Measurements from ENCODE around the gene KIAA0232. TPM values are rescaled to one million over a fixed set of nuclear protein-coding genes. Genes with fewer than 3 reads are reported as not detected.

Gene KIAA0232
- polyA plus RNA-seq, 1 donor from 2014 or later = 57.6 TPM

- Histone ChIP-seq H3K27me3 (ENCODE audit: insufficient read depth, low read depth, low read length) (no peaks in the 10 kb centered on the region), H4K20me1 (ENCODE audit: insufficient read depth) (no peaks in the 10 kb centered on the region), H3K9me2 (ENCODE audit: insufficient read depth, low read length) (no peaks in the 10 kb centered on the region), H3K4me2 (ENCODE audit: low read length) (no peak overlapping the region), H3K9ac (ENCODE audit: low read length) (no peak overlapping the region), H2AFZ (ENCODE audit: low read depth, low read length) (no peak overlapping the region), H3K9me3 (ENCODE audit: low read length) (no peaks in the 10 kb centered on the region), H3K27ac (ENCODE audit: low read length) (no peak overlapping the region), H3F3A (ENCODE audit: insufficient read depth, low read length, poor library complexity, severe bottlenecking) (no peaks in the 10 kb centered on the region), H3K4me3 (ENCODE audit: low read length) (no peak overlapping the region), H3K79me2 (replicated peaks; ENCODE audit: insufficient read depth, low read length) (no peaks in the 10 kb centered on the region), H3K36me3 (ENCODE audit: insufficient read depth, low read length) (peaks cover 17% of the 10 kb centered on the region)
- TF ChIP-seq MXI1 (conservative IDR thresholded peaks at IDR 0.05; ENCODE audit: poor library complexity, severe bottlenecking) = no peak
- no peak for TF ChIP-seq POLR2AphosphoS5 (IDR thresholded peaks at IDR 0.05)
- TF ChIP-seq EZH2 (IDR thresholded peaks at IDR 0.05; ENCODE audit: borderline replicate concordance, insufficient read depth, low read length, poor library complexity, severe bottlenecking) = no peak
- no peak for TF ChIP-seq CTCF (IDR thresholded peaks at IDR 0.05; ENCODE audit: poor library complexity, severe bottlenecking)
- no peak for TF ChIP-seq EP300 (conservative IDR thresholded peaks at IDR 0.05; ENCODE audit: poor library complexity, severe bottlenecking)
- TF ChIP-seq TAF1 (IDR thresholded peaks at IDR 0.05; ENCODE audit: low read depth) = no peak
- TF ChIP-seq RAD21 (conservative IDR thresholded peaks at IDR 0.05) = no peak
- no peak for TF ChIP-seq SMC3 (conservative IDR thresholded peaks at IDR 0.05; ENCODE audit: poor library complexity)
- no peak for TF ChIP-seq REST (IDR thresholded peaks at IDR 0.05; ENCODE audit: borderline replicate concordance)
Measured at GRCh38 chr4:6858997-6859396, 76.5 kb downstream of the KIAA0232 start.

- Histone ChIP-seq H3K27me3 (ENCODE audit: insufficient read depth, low read depth, low read length) (no peaks in the 10 kb centered on the region), H4K20me1 (ENCODE audit: insufficient read depth) (no peaks in the 10 kb centered on the region), H3K9me3 (ENCODE audit: low read length) (no peaks in the 10 kb centered on the region), H3K4me3 (ENCODE audit: low read length) (no peak overlapping the region), H3K27ac (ENCODE audit: low read length) (no peak overlapping the region), H3K4me2 (ENCODE audit: low read length) (no peak overlapping the region), H3K36me3 (ENCODE audit: insufficient read depth, low read length) (peaks cover 17% of the 10 kb centered on the region), H3F3A (ENCODE audit: insufficient read depth, low read length, poor library complexity, severe bottlenecking) (no peaks in the 10 kb centered on the region), H3K79me2 (replicated peaks; ENCODE audit: insufficient read depth, low read length) (no peaks in the 10 kb centered on the region), H3K9me2 (ENCODE audit: insufficient read depth, low read length) (no peaks in the 10 kb centered on the region), H2AFZ (ENCODE audit: low read depth, low read length) (no peak overlapping the region), H3K9ac (ENCODE audit: low read length) (no peak overlapping the region)
- TF ChIP-seq POLR2AphosphoS5 (IDR thresholded peaks at IDR 0.05) (no peak), SMC3 (conservative IDR thresholded peaks at IDR 0.05; ENCODE audit: poor library complexity) (no peak), EP300 (conservative IDR thresholded peaks at IDR 0.05; ENCODE audit: poor library complexity, severe bottlenecking) (no peak)
Measured at GRCh38 chr4:6859543-6859942, 77.0 kb downstream of the KIAA0232 start.

GRCh38 chr4:6868386-6868785 is 85.9 kb downstream of the KIAA0232 start:
- H3K9ac ChIP-seq (ENCODE audit: low read length) = no peak overlapping the region
- peaks cover 7% of the 10 kb centered on the region for H3K36me3 ChIP-seq (ENCODE audit: insufficient read depth, low read length)
- no peak overlapping the region for H3K4me2 ChIP-seq (ENCODE audit: low read length)
- H3F3A ChIP-seq (ENCODE audit: insufficient read depth, low read length, poor library complexity, severe bottlenecking) = no peaks in the 10 kb centered on the region
- no peaks in the 10 kb centered on the region for H3K27me3 ChIP-seq (ENCODE audit: insufficient read depth, low read depth, low read length)
- H2AFZ ChIP-seq (ENCODE audit: low read depth, low read length) = no peak overlapping the region
- H3K4me3 ChIP-seq (ENCODE audit: low read length) = no peak overlapping the region
- no peaks in the 10 kb centered on the region for H4K20me1 ChIP-seq (ENCODE audit: insufficient read depth)
- H3K9me3 ChIP-seq (ENCODE audit: low read length) = no peaks in the 10 kb centered on the region
- no peaks in the 10 kb centered on the region for H3K79me2 ChIP-seq (replicated peaks; ENCODE audit: insufficient read depth, low read length)
- no peak for TF ChIP-seq SMC3 (conservative IDR thresholded peaks at IDR 0.05; ENCODE audit: poor library complexity)
- TF ChIP-seq MXI1 (conservative IDR thresholded peaks at IDR 0.05; ENCODE audit: poor library complexity, severe bottlenecking) = no peak
- no peak for TF ChIP-seq RAD21 (conservative IDR thresholded peaks at IDR 0.05)
- no peak for TF ChIP-seq REST (IDR thresholded peaks at IDR 0.05; ENCODE audit: borderline replicate concordance)
- TF ChIP-seq POLR2AphosphoS5 (IDR thresholded peaks at IDR 0.05) = no peak
- no peak for TF ChIP-seq EP300 (conservative IDR thresholded peaks at IDR 0.05; ENCODE audit: poor library complexity, severe bottlenecking)
- no peak for TF ChIP-seq EZH2 (IDR thresholded peaks at IDR 0.05; ENCODE audit: borderline replicate concordance, insufficient read depth, low read length, poor library complexity, severe bottlenecking)
- TF ChIP-seq TAF1 (IDR thresholded peaks at IDR 0.05; ENCODE audit: low read depth) = no peak
- TF ChIP-seq CTCF (IDR thresholded peaks at IDR 0.05; ENCODE audit: poor library complexity, severe bottlenecking) = no peak
- no peak overlapping the region for H3K27ac ChIP-seq (ENCODE audit: low read length)
- no peaks in the 10 kb centered on the region for H3K9me2 ChIP-seq (ENCODE audit: insufficient read depth, low read length)

Measured in neural cell (in vitro differentiated cells).